ENCODE measurements around the gene GPR26.

GPR26 gene

GRCh38 chr10:123665491-123666286 lies 466 bp upstream of the GPR26 start:
- no peak for DNase-seq (ENCODE audit: insufficient read length, low spot score)
- TF ChIP-seq POLR2A (IDR thresholded peaks at IDR 0.05; ENCODE audit: low read depth, low read length): no peak
- no peak for FAIRE-seq

DNA sequence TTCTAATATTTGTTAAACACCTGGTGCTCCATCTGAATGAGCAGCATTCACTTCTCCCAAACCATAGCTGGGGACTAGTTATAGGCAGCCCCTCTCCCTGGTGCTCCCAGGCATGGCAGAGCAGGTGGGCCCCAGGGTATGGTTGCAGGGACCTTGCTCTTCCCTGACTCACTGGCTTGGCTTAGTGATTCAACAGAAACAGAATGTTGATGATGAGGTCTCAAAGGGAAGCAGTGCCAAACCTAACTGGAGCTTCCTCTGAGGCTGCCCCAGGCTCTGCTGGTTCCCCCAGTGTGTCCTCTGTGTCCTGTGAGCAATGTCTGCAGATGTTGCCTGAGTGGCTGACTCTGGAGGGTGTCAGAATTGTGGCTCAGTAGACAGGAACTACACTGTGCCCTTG lies 3.7 kb downstream of the GPR26 start:
- FAIRE-seq (no peak), DNase-seq (ENCODE audit: insufficient read length, low spot score) (no peak)
- no peak for TF ChIP-seq POLR2A (IDR thresholded peaks at IDR 0.05; ENCODE audit: low read depth, low read length)

DNA sequence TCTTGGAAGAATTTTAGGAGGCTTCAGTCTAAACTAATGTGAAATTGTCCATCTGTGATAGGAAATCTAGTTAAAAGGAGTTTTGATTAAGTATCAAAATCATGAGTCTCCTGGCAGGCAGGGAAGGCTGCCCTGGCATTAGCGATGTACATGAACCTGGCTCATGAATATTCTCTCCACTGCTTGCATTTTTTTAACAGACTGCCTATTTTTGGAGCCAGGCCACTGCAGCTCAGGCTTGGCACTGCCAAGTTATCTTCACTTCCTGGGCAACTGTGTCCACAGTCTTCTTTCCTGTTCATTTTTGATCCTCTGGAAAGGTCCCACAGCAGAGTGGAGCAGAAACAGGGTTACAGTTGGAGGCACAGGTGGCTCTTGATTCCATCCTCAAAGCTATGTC lies 7.0 kb downstream of the GPR26 start:
- FAIRE-seq: no peak

DNA sequence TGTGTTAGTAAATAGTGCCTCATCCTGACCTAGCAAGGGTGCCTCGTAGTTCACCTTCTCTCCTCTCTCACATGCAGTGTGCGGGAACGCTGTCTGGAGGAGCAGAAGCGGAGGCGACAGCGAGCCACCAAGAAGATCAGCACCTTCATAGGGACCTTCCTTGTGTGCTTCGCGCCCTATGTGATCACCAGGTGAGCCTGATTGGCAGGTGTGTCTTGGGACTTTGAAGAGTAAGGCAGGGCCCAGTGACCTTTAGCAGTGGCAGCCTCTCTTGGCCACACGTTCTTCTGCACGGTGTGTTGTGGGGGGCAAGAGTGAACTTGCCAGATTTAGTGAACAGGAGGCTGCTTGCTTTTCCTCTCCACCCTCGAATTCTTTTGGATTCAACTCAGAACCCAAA lies 8.6 kb downstream of the GPR26 start:
- DNase-seq (ENCODE audit: insufficient read length, low spot score): no peak
- no peak for FAIRE-seq
- no peak for TF ChIP-seq POLR2A (IDR thresholded peaks at IDR 0.05; ENCODE audit: low read depth, low read length)

More for the DNA sequence above, 7.0 kb downstream of the GPR26 start:
- DNase-seq (ENCODE audit: insufficient read length, low spot score): no peak
- TF ChIP-seq POLR2A (IDR thresholded peaks at IDR 0.05; ENCODE audit: low read depth, low read length): no peak

DNA sequence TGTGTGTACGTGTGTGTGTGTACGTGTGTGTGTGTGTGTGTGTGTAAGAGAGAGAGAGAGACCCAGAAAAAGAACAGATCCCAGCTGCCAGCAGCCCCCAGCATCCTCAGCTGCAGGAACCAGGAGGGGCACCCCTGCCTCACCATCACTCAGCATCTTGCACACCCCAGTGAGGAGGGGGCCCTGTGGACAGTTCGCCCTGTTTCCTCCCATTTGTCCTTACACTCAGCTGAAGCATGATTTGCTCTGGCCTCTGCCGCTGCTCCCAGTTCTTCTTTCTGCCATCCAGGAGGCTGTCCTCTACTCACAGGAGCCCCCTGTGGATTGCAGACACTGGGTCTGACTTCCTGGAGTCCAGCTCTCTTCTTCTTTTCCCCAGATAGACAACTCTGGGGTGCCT lies 9.7 kb downstream of the GPR26 start:
- TF ChIP-seq POLR2A (IDR thresholded peaks at IDR 0.05; ENCODE audit: low read depth, low read length): no peak
- DNase-seq (ENCODE audit: insufficient read length, low spot score): no peak
- no peak for FAIRE-seq

- FAIRE-seq (no peak), DNase-seq (ENCODE audit: insufficient read length, low spot score) (no peak)
- no peak for TF ChIP-seq POLR2A (IDR thresholded peaks at IDR 0.05; ENCODE audit: low read depth, low read length)
Measured at GRCh38 chr10:123677556-123677955, 11.4 kb downstream of the GPR26 start.

DNA sequence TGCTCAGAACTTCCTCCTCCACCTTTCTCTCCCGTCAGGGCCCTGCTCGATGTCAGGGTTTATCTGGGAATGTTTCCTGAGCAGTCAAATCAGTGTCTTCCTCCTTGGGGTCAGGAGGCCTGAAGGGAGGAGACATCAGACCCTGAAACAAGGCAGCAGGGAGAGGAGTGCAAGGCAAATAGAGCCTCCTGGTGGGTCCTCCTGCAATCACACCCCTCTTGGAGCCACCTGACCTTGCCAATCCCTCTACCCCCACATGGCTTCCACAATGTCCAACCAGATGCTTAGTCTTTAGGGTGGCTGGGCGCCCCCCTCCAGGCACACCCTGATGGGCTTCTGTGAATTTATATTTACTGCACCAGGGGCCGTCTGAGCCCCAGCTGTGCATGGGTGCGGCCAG lies 12.2 kb downstream of the GPR26 start:
- no peak for DNase-seq (ENCODE audit: insufficient read length, low spot score)
- no peak for FAIRE-seq
- TF ChIP-seq POLR2A (IDR thresholded peaks at IDR 0.05; ENCODE audit: low read depth, low read length): no peak

- FAIRE-seq (no peak), DNase-seq (ENCODE audit: insufficient read length, low spot score) (no peak)
- no peak for TF ChIP-seq POLR2A (IDR thresholded peaks at IDR 0.05; ENCODE audit: low read depth, low read length)
Measured at GRCh38 chr10:123681285-123681684, 15.1 kb downstream of the GPR26 start.

DNA sequence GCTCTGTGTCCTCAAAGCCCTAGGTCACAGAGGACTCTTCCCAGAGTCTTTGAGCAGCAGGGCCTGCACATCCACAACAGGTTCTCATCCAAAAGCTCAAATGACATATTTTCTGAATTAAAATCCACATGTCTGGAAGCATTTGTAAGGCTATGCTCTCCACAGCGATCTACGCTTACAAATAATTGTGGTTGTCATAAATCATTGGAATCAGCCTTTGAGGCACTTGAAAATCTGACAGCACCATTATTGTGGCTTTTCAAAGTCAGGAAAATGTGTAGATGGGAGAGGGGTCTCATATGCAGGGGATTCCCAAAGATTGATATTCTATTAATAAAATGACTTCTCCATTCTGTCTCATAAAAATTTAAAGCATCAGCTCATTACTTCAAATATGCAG lies 16.3 kb downstream of the GPR26 start:
- TF ChIP-seq POLR2A (IDR thresholded peaks at IDR 0.05; ENCODE audit: low read depth, low read length): no peak
- no peak for DNase-seq (ENCODE audit: insufficient read length, low spot score)
- no peak for FAIRE-seq

- TF ChIP-seq POLR2A (IDR thresholded peaks at IDR 0.05; ENCODE audit: low read depth, low read length): no peak
- FAIRE-seq: no peak
Measured at GRCh38 chr10:123683459-123683858, 17.3 kb downstream of the GPR26 start.

GRCh38 chr10:123683865-123684264 lies 17.7 kb downstream of the GPR26 start:
- FAIRE-seq (no peak), DNase-seq (ENCODE audit: insufficient read length, low spot score) (no peak)
- TF ChIP-seq POLR2A (IDR thresholded peaks at IDR 0.05; ENCODE audit: low read depth, low read length): no peak

More at GRCh38 chr10:123683459-123683858, 17.3 kb downstream of the GPR26 start:
- DNase-seq (ENCODE audit: insufficient read length, low spot score): no peak

GRCh38 chr10:123685260-123685659 lies 19.1 kb downstream of the GPR26 start:
- DNase-seq (ENCODE audit: insufficient read length, low spot score) (no peak), FAIRE-seq (no peak)
- TF ChIP-seq POLR2A (IDR thresholded peaks at IDR 0.05; ENCODE audit: low read depth, low read length): no peak

DNA sequence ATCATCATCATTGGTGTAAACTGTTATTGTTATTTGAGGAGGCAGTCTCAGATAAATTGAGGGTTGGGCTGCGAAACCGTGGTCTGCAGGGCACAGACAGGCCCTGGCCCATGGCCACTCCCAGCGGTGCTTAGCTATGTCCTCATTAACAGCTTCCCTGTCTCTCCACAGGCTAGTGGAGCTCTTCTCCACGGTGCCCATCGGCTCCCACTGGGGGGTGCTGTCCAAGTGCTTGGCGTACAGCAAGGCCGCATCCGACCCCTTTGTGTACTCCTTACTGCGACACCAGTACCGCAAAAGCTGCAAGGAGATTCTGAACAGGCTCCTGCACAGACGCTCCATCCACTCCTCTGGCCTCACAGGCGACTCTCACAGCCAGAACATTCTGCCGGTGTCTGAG lies 21.6 kb downstream of the GPR26 start:
- no peak for TF ChIP-seq POLR2A (IDR thresholded peaks at IDR 0.05; ENCODE audit: low read depth, low read length)
- FAIRE-seq: no peak
- no peak for DNase-seq (ENCODE audit: insufficient read length, low spot score)

GRCh38 chr10:123689880-123690279 lies 23.7 kb downstream of the GPR26 start:
- no peak for TF ChIP-seq POLR2A (IDR thresholded peaks at IDR 0.05; ENCODE audit: low read depth, low read length)
- DNase-seq (ENCODE audit: insufficient read length, low spot score): no peak
- FAIRE-seq: no peak

- FAIRE-seq (no peak), DNase-seq (ENCODE audit: insufficient read length, low spot score) (no peak)
- TF ChIP-seq POLR2A (IDR thresholded peaks at IDR 0.05; ENCODE audit: low read depth, low read length): no peak
Measured at GRCh38 chr10:123703195-123703790, 37.1 kb downstream of the GPR26 start.
